B cell (primary cell): ENCODE measurements around the gene KRT75. TPM values are rescaled to one million over a fixed set of nuclear protein-coding genes. Genes with fewer than 3 reads are reported as not detected.

ENCODE experiments used
- ATAC-seq: fragments of 200-7000 bp; cut with Tn5 transposase; one replicate; pipeline ENCODE4 v1.10.0; 2021; ENCODE audit warnings: low read depth, mild to moderate bottlenecking, moderate number of reproducible peaks, moderate library complexity
- CTCF ChIA-PET: fragments of 350-600 bp; sonication (Branson Sonifier 250); formaldehyde crosslinking; loops from one replicate; lab custom pipeline; 2021; ENCODE audit warnings: antibody characterized with exemption, inconsistent platforms; lab: Charles Lee
- POLR2A ChIA-PET: fragments of 350-600 bp; sonication (Branson Sonifier 250); formaldehyde crosslinking; loops from one replicate; lab custom pipeline; 2021; ENCODE audit warnings: antibody characterized with exemption; lab: Charles Lee
- DNase-seq: peaks from one replicate; pipeline ENCODE4 v3.0.0; 2013
- H2AFZ ChIP-seq: 2 replicates; pipeline ENCODE4 v1.6.1; 2012; ENCODE audit warnings: mild to moderate bottlenecking, low read depth, low read length; ENCODE audit not compliant: insufficient read depth, poor library complexity, severe bottlenecking
- H3K27ac ChIP-seq, 2 donors: 1 replicate in 1 of 2; 2 replicates in 1 of 2; pipeline ENCODE4 v1.5.1; 2012 to 2013; ENCODE audit warnings: low read length in 2 of 2, mild to moderate bottlenecking in 2 of 2, moderate library complexity in 1 of 2
- H3K27me3 ChIP-seq, 4 experiments: fragments of 200-600 bp in 1 of 4; sonication (generic) in 1 of 4; replicated peaks in 1 of 4; 1 replicate in 2 of 4; 2 replicates in 2 of 4; pipeline versions ENCODE4 v1.6.1 to v1.7.0; 2013 to 2016; ENCODE audit warnings: low read length in 3 of 4, mild to moderate bottlenecking in 2 of 4, mixed read lengths in 1 of 4, moderate library complexity in 1 of 4; ENCODE audit not compliant: insufficient read depth in 4 of 4, control insufficient read depth in 3 of 4; ENCODE audit errors: control extremely low read depth in 1 of 4
- H3K36me3 ChIP-seq, 2 experiments: replicated peaks in 1 of 2; 1 replicate in 1 of 2; 2 replicates in 1 of 2; pipeline versions ENCODE4 v1.6.1 to v1.7.1; 2013; ENCODE audit warnings: low read length in 1 of 2; ENCODE audit not compliant: insufficient read depth in 2 of 2, control insufficient read depth in 1 of 2; ENCODE audit errors: control extremely low read depth in 1 of 2, extremely low read depth in 1 of 2
- H3K4me1 ChIP-seq, 2 donors: fragments of 200-600 bp in 1 of 2; sonication (generic) in 1 of 2; 1 replicate in 1 of 2; 2 replicates in 1 of 2; pipeline versions ENCODE4 v1.5.1 to v1.6.1; 2013 to 2017; ENCODE audit warnings: low read length in 2 of 2; ENCODE audit not compliant: control insufficient read depth in 2 of 2, insufficient read depth in 2 of 2
- H3K4me2 ChIP-seq: replicated peaks from 2 replicates; pipeline ENCODE3; 2012; ENCODE audit warnings: mild to moderate bottlenecking, low read depth, low read length; ENCODE audit not compliant: poor library complexity, severe bottlenecking
- H3K4me3 ChIP-seq, 5 experiments: fragments of 200-600 bp in 1 of 5; sonication (generic) in 1 of 5; 1 replicate in 3 of 5; 2 replicates in 2 of 5; pipeline versions ENCODE4 v1.5.1 to v1.7.0; 2011 to 2016; ENCODE audit warnings: low read length in 4 of 5, mild to moderate bottlenecking in 4 of 5, low read depth in 2 of 5, control low read depth in 1 of 5, moderate library complexity in 1 of 5; ENCODE audit not compliant: insufficient read depth in 1 of 5; ENCODE audit errors: control extremely low read depth in 1 of 5, extremely low read depth in 1 of 5
- H3K79me2 ChIP-seq: fragments of 200-600 bp; sonication (generic); one replicate; pipeline ENCODE4 v1.6.0; 2016; ENCODE audit warnings: low read length; ENCODE audit not compliant: control insufficient read depth, insufficient read depth
- H3K9ac ChIP-seq: fragments of 200-600 bp; sonication (generic); 2 replicates; pipeline ENCODE4 v1.6.1; 2017; ENCODE audit warnings: mild to moderate bottlenecking, low read length, moderate library complexity
- H3K9me3 ChIP-seq, 3 donors: one replicate each; pipeline versions ENCODE4 v1.6.1 to v1.7.1; 2013; ENCODE audit warnings: low read length in 2 of 3; ENCODE audit not compliant: control insufficient read depth in 2 of 3, insufficient read depth in 1 of 3; ENCODE audit errors: control extremely low read depth in 1 of 3
- H4K20me1 ChIP-seq: 2 replicates; pipeline ENCODE4 v1.6.0; 2012; ENCODE audit warnings: mild to moderate bottlenecking, low read length; ENCODE audit not compliant: insufficient read depth, control insufficient read depth, poor library complexity, severe bottlenecking
- H3K27ac Mint-ChIP-seq: one replicate; pipeline ENCODE4 v1.8.0; 2021; ENCODE audit warnings: mixed read lengths
- H3K27me3 Mint-ChIP-seq: one replicate; pipeline ENCODE4 v1.8.0; 2021; ENCODE audit warnings: mixed read lengths
- H3K4me1 Mint-ChIP-seq: one replicate; pipeline ENCODE4 v1.8.0; 2021; ENCODE audit warnings: mixed read lengths
- H3K4me3 Mint-ChIP-seq: one replicate; pipeline ENCODE4 v1.8.0; 2021; ENCODE audit warnings: mixed read lengths
- H3K9me3 Mint-ChIP-seq: one replicate; pipeline ENCODE4 v1.8.0; 2022; ENCODE audit warnings: mixed read lengths; ENCODE audit not compliant: insufficient read depth
- EZH2 ChIP-seq: IDR thresholded peaks from 2 replicates; pipeline ENCODE4 v1.6.1; 2012; ENCODE audit warnings: borderline replicate concordance, low read depth, mild to moderate bottlenecking, moderate library complexity, low read length; ENCODE audit not compliant: insufficient read depth, poor library complexity, severe bottlenecking
- WGBS: methylation state at CpG from one replicate; pipeline ENCODE4 v1.1.5; 2013; ENCODE audit warnings: missing lambda C conversion rate; ENCODE audit not compliant: insufficient coverage; 5-methylcytosine and 5-hydroxymethylcytosine counted together
- intact Hi-C: fragments of 100-400 bp; cut with micrococcal nuclease; formaldehyde crosslinking; loops from one replicate; pipeline ENCODE4 v1.10.0; 2022
- polyA plus RNA-seq: library from polyadenylated mRNA; depleted of rRNA; stranded (reverse); fragments of >200 nt; gene quantifications from 2 replicates; pipeline ENCODE4 v1.2.3, GENCODE V29; 2012
- total RNA-seq, 2 donors: library from RNA; stranded (reverse); fragments of 120-200 nt in 1 of 2; gene quantifications; 1 replicate in 1 of 2; 2 replicates in 1 of 2; pipeline versions ENCODE4 v1.2.3 to v1.2.4, GENCODE V29; 2013 to 2022
- TF ChIP-seq, protein P1 (sequence below): fragments of 200-600 bp; IDR thresholded peaks from one replicate; pipeline ENCODE4 v1.8.0; 2022; ENCODE audit warnings: antibody characterized with exemption, mild to moderate bottlenecking

Gene KRT75
- total and polyA plus RNA-seq, 2 donors (not counting 1 experiment from before 2014, with no cell fraction given) = not detected

- no peaks in the 10 kb centered on the region for H3K79me2 ChIP-seq
- H3K9me3 ChIP-seq = no peaks in the 10 kb centered on the region
- WGBS = 91% methylated on average over 6 of the region's 9 CpGs
- H2AFZ ChIP-seq = no peak overlapping the region
- no peaks in the 10 kb centered on the region for H4K20me1 ChIP-seq
- CTCF ChIA-PET = no interaction called here
- TF ChIP-seq, protein P1, sequence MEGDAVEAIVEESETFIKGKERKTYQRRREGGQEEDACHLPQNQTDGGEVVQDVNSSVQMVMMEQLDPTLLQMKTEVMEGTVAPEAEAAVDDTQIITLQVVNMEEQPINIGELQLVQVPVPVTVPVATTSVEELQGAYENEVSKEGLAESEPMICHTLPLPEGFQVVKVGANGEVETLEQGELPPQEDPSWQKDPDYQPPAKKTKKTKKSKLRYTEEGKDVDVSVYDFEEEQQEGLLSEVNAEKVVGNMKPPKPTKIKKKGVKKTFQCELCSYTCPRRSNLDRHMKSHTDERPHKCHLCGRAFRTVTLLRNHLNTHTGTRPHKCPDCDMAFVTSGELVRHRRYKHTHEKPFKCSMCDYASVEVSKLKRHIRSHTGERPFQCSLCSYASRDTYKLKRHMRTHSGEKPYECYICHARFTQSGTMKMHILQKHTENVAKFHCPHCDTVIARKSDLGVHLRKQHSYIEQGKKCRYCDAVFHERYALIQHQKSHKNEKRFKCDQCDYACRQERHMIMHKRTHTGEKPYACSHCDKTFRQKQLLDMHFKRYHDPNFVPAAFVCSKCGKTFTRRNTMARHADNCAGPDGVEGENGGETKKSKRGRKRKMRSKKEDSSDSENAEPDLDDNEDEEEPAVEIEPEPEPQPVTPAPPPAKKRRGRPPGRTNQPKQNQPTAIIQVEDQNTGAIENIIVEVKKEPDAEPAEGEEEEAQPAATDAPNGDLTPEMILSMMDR = no peak
- TF ChIP-seq EZH2 = no peak
- Mint-ChIP-seq H3K4me1 (no peaks in the 10 kb centered on the region), H3K4me3 (no peak overlapping the region), H3K27ac (no peak overlapping the region), H3K27me3 (peaks cover 32% of the 10 kb centered on the region), H3K9me3 (peaks cover 2% of the 10 kb centered on the region)
- no peak overlapping the region for H3K9ac ChIP-seq
- peaks cover 0 to 3% (median 0%) of the 10 kb centered on the region in 4 experiments for H3K27me3 ChIP-seq
- POLR2A ChIA-PET = no interaction called here
- no peaks in the 10 kb centered on the region for H3K36me3 ChIP-seq
- DNase-seq (no peak), ATAC-seq (no peak)
- intact Hi-C loops = no loop called here
- H3K4me3 ChIP-seq = no peak overlapping the region
- H3K4me2 ChIP-seq = no peak overlapping the region
- no peaks in the 10 kb centered on the region for H3K4me1 ChIP-seq
- H3K27ac ChIP-seq = no peak overlapping the region
Measured at GRCh38 chr12:52441320-52441911, 7.2 kb upstream of the KRT75 start.

DNA sequence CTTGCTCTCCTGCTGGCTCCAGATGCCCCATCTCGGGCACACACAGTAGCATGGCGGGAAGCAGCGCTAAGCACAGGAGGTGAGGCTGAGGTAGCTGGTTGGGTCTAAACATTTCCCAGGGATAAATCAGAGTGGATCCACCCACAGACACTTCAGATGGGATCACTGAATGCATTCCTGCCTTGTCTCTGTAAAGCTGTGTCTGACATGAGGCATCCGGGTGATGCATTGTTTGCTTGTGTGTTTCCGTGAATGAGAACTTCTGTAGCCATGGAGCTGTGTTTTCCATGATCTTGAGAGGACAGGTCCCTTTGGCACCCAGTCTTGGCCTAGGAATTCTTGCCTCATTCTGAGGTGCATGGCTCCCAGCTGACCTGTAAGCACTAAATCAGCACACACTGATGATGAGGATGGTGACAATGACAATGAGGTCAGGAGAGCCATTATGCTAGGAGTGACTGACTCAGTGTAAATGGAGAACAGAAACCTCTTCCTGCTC, 6.7 kb upstream of the KRT75 start:
- ChIA-PET CTCF (no interaction called here), POLR2A (no interaction called here)
- Mint-ChIP-seq H3K27me3 (peaks cover 32% of the 10 kb centered on the region), H3K9me3 (peaks cover 2% of the 10 kb centered on the region), H3K4me3 (no peak overlapping the region), H3K27ac (no peak overlapping the region), H3K4me1 (no peaks in the 10 kb centered on the region)
- no peak overlapping the region for H3K4me3 ChIP-seq
- no peaks in the 10 kb centered on the region for H3K36me3 ChIP-seq
- no peaks in the 10 kb centered on the region for H3K4me1 ChIP-seq
- intact Hi-C loops = no loop called here
- 98% methylated on average over 5 of the region's 5 CpGs for WGBS
- H4K20me1 ChIP-seq = no peaks in the 10 kb centered on the region
- no peaks in the 10 kb centered on the region for H3K9me3 ChIP-seq
- H3K27ac ChIP-seq = no peak overlapping the region
- H3K4me2 ChIP-seq = no peak overlapping the region
- no peak overlapping the region for H2AFZ ChIP-seq
- no peak overlapping the region for H3K9ac ChIP-seq
- no peaks in the 10 kb centered on the region for H3K79me2 ChIP-seq
- H3K27me3 ChIP-seq = peaks cover 0 to 3% (median 0%) of the 10 kb centered on the region in 4 experiments
- ATAC-seq = no peak
- TF ChIP-seq, protein P1 = no peak
- no peak for TF ChIP-seq EZH2
- no peak for DNase-seq
